Activated naive CD4-positive, alpha-beta T cell treated with anti-CD3 and anti-CD28 coated beads, Interleukin-2, amount 50 U/mL, for 72 hours (primary cell): ENCODE measurements around the gene NFATC4. TPM values are rescaled to one million over a fixed set of nuclear protein-coding genes. Genes with fewer than 3 reads are reported as not detected.
A peak's percentile ranks its signal among the peaks of the same experiment; 100 is the strongest.
"Not testable (repeated sequence)": the region's sequence is repeated elsewhere in the genome, so short reads cannot be mapped to it uniquely, and the experiment has no call there.

Experiments
- ATAC-seq, 2 donors: fragments of 150-1000 bp; cut with Tn5 transposase; 2 replicates each; pipeline ENCODE4 v1.10.0; 2021; ENCODE audit warnings: mild to moderate bottlenecking in 2 of 2, moderate library complexity in 2 of 2
- DNase-seq, 2 donors: peaks; one replicate each; pipeline ENCODE4 v3.0.0; 2021 to 2022; ENCODE audit warnings: low spot score in 2 of 2
- H3K27ac Mint-ChIP-seq, 2 donors: one replicate each; pipeline ENCODE4 v1.8.0; 2022; ENCODE audit warnings: mild to moderate bottlenecking in 2 of 2, mixed read lengths in 2 of 2
- H3K36me3 Mint-ChIP-seq, 2 donors: one replicate each; pipeline ENCODE4 v1.8.0; 2022; ENCODE audit warnings: mixed read lengths in 2 of 2
- H3K9me3 Mint-ChIP-seq, 2 donors: one replicate each; pipeline ENCODE4 v1.8.0; 2022; ENCODE audit warnings: mixed read lengths in 2 of 2
- total RNA-seq, 2 donors: library from RNA; stranded (reverse); gene quantifications; one replicate each; pipeline ENCODE4 v1.2.3, GENCODE V29; 2022

NFATC4 gene
- total RNA-seq: 1 to 10 TPM in 1 of 2 donors, under 1 TPM in 1; 0.27 to 1.7 TPM

DNA sequence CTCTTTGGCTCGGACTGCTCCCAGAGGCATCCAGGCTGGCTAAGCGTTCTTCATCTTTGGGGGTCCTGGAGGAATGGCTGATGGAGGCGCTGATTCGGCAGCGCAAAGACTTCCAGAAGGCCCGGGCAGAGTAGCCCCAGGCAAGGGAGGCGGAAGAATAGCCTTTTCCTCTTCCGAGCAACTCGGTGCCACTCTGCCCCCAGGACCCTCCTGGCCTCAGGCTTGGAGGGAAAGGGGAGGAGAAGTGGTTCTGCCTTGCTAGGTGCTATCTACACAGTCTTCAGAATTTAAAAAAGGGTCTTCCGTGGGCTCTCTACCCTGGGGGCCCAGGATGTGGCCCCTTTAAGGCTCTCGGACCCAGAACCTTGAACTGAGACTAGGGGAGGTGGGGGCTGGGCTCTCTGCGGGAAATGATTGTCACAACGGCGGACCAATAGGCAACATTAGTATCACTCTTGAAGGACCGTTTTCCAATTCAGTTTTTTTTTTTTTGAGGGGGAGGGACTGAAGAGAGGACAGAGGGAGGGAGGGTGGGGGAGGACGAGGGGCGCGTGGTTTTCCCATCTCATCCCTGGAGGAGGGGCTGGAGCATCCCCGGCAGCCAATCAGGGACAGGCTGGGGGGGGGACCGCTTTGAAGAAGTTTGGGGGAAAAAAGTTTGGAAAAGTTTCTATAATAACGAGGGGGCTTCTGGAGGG is at the start of gene NFATC4:
Gene NFATC4, plus strand, starts transcription at position 671 of the 698 bp plus-strand sequence. CDS start 157 bp downstream, outside the sequence.
- peak within 1 kb of the TSS in 1 of 2 donors; percentile 74 for H3K27ac Mint-ChIP-seq
- ATAC-seq (no peak), DNase-seq (peak in 1 of 2 donors; percentile 15)
- no peaks in the 10 kb centered on the region for H3K9me3 Mint-ChIP-seq
- H3K36me3 Mint-ChIP-seq: no peaks in the 10 kb centered on the region

DNA sequence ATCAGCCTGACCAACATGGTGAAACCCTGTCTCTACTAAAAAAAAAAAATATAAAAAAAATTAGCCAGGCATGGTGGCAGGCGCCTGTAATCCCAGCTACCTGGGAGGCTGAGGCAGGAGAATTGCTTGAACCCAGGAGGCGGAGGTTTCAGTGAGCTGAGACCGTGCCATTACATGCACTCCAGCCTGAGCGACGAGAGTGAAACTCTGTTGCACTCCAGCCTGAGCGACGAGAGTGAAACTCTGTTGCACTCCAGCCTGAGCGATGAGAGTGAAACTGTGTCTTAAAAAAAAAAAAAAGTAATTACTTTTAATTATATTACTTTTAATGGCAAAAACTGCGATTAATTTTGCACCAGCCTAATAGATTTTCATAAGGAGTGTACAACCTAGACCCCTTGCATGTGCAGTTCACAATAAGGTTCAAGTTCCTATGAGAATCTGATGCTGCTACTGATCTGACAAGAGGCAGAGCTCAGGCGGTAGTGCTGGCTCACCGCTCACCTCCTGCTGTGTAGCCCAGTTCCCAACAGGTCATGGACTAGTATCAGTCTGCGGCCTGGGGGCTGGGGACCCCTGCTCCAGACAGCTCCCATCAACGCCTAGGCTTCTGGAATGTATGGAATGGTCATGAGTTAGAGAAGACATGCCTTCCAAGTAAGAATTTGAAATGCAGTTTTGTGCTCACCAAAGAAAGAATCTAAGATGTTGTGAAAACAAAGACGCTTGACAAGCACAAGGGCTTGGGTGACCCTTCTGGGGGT is 46.6 kb upstream of the NFATC4 start:
- Mint-ChIP-seq H3K9me3 (no peaks in the 10 kb centered on the region), H3K36me3 (peaks cover 0 to 8% of the 10 kb centered on the region in 2 donors), H3K27ac (no peak overlapping the region)
- DNase-seq (no peak), ATAC-seq (no peak)

DNA sequence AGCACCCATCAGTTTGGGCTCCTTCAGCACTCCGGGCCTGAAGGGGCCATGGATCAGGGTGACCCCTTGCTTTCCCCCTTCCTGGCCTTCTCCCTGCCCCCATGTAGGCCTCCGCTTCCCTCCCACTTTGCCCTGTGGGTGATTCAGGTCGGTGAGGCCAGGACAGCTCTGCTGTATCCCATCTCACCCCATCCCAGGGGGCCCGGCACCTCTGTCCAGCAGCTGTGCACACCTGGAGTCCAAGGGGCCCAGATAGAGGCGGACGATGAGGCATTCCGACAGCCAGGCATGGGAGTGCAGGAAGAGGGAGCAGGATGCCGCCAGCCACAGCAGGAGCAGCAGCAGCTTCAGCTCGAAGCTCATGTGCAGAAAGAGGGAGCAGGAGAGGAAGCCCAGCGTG is 45.3 kb upstream of the NFATC4 start:
- Mint-ChIP-seq H3K36me3 (peaks cover 0 to 4% of the 10 kb centered on the region in 2 donors), H3K9me3 (no peaks in the 10 kb centered on the region), H3K27ac (no peak overlapping the region)
- ATAC-seq: no peak
- DNase-seq: no peak

DNA sequence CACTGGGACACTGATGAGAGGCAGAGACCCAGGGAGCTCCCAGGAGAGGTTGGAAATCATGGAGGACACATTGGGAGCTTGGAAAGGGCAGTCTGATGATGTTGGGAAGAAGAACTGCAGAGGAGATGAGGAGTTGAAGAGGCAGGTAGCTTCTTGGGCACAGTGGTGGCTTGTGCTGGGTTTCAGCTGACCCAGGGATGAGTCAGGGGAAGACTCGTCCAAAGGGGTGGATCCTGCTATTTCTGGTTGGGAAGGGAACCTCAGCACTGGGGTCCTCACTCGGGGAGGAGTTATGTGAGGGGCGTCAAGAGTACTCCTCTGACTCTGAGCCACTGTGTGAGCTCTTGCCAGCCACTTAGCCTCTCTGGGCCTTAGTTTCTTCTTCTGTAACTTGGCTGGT is 44.6 kb upstream of the NFATC4 start:
- no peak for ATAC-seq
- H3K27ac Mint-ChIP-seq: no peak overlapping the region
- no peaks in the 10 kb centered on the region for H3K9me3 Mint-ChIP-seq

DNA sequence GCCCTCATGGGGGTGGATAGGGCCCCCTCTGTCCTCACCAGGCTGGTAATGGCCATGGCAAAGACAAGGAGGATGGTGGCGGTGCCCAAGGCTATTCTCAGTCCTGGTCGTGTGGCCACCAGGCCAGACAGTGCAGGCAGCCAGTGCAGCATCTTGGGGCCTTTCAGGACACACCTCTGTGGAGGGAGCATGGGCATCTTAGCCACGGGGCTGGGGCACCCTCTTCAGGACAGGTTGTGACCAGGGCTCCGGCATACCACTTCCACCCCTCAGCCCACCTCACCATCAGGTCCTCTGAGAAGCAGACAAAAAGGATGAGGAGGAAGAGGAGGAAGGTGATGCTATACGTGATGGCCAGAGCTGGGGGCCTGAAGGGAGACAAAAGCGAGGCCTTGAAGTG is 44.0 kb upstream of the NFATC4 start:
- Mint-ChIP-seq H3K9me3 (no peaks in the 10 kb centered on the region), H3K27ac (no peak overlapping the region), H3K36me3 (no peaks in the 10 kb centered on the region)
- ATAC-seq: no peak
- no peak for DNase-seq

More for the DNA sequence above, 44.6 kb upstream of the NFATC4 start:
- no peaks in the 10 kb centered on the region for H3K36me3 Mint-ChIP-seq
- no peak for DNase-seq

DNA sequence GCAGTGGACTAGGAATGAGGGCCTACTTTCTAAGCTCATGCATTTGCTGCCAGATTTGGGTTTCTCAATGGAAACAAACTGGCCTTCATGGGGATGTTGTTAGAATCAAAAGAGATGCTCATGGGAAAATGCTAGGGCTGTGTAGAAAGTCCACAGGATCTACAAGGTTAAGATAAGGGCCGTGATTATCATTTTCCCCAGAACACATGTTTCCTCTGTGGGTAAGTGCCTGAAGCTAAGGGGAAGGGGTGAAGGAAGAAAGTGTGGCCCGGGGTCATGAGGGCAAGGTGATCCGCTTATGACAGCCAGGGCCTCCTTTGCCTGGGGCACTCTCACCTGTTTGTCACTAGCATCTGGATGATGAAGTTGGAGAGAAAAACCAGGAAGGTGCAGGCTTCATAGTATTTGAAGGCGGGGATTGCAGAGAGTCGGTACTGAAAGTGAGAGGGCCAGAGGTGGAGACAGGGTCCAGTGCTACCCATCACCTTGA is 42.9 kb upstream of the NFATC4 start:
- Mint-ChIP-seq H3K9me3 (no peaks in the 10 kb centered on the region), H3K36me3 (no peaks in the 10 kb centered on the region), H3K27ac (peak overlapping the region in 1 of 2 donors; percentile 53)
- ATAC-seq: no peak
- no peak for DNase-seq

DNA sequence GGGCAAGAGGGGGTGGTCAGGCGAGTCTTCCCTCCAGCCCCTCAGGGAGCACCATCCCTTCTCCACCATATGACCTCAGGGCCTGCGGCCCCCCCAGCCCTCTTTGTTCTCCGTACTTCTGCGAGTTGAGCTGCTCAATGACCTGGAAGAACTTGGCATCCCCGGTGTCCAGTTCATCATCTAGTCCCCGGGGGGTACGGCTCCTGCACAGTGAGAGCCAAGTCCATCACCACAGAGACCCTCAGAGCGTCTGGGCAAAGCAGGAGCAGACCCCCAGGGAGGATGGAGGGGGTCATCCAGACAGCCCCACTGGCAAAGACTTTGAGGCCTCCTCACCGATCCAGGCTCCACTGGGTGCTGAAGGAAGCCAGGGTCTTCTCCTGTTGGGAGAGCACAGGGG is 42.0 kb upstream of the NFATC4 start:
- ATAC-seq: no peak
- H3K9me3 Mint-ChIP-seq: no peaks in the 10 kb centered on the region
- H3K27ac Mint-ChIP-seq: no peak overlapping the region
- H3K36me3 Mint-ChIP-seq: no peaks in the 10 kb centered on the region
- DNase-seq: no peak

DNA sequence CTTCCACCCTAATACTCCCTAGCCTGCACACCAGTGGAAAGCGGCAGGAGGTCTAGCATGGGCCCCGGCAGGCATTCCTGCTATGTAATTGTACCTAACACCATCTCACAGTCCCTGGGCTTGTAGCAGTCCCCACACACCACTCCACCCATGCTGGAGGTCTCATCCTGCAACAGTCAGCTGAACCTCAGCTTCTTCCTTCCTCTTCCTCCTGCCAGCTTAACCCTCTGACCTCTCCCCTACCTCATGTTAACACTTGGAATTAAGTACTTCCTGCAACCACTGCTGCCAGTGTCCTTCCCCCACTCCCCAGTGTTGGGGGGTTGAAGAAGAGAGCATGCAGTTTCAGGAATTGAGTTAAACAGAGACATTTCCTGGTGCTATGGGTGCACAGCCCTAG is 40.7 kb upstream of the NFATC4 start:
- DNase-seq: no peak
- Mint-ChIP-seq H3K27ac (peak overlapping the region in 1 of 2 donors; percentile 25), H3K36me3 (peaks cover 0 to 2% of the 10 kb centered on the region in 2 donors), H3K9me3 (no peaks in the 10 kb centered on the region)
- ATAC-seq: no peak

DNA sequence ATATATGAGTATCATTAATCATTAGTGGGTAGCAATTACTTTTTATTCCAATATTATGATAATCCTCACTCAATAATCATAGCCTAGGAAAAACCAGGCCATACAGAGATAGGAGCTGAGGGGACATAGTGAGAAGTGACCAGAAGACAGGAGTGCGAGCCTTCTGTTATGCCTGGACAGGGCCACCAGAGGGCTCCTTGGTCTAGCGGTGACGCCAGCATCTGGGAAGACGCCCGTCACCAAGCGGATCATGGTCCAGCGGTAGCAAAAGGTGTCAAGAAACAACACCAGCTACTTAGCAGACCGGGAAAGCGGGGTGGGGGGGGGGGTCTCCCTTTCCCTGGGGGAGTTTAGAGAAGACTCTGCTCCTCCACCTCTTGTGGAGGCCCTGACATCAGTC is 40.1 kb upstream of the NFATC4 start:
- H3K9me3 Mint-ChIP-seq, H3K27ac Mint-ChIP-seq, DNase-seq, ATAC-seq, H3K36me3 Mint-ChIP-seq: not testable (repeated sequence)

DNA sequence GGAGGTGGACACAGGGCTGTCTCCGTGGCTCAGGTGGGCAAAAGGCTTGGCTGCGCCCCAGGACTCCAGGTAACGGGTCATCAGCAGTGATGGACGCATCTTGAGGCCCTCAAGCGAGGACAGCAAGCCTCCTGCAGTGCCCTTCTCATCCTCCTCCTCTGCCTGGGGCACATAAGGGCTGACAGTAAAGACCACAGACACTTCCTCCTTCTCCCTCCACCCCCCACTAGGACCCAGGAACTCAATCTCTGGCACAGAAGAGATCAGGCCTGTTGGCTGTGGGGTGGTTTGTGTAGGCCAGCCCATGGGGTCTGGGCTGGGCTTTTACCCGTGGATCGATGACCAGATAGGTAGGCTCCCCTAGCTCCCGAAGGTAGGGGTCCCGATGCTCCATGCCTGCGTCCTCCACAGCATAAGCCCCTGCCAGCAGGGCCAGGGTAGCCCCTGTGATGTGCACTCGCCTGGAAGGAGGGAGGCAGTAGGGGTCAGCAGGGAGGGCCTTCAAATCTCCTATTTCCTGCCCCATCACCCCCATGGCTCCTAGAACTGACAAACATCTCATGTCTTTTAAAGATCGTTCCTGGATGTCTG is 38.8 kb upstream of the NFATC4 start:
- Mint-ChIP-seq H3K9me3 (no peaks in the 10 kb centered on the region), H3K36me3 (peaks cover 0 to 5% of the 10 kb centered on the region in 2 donors), H3K27ac (no peak overlapping the region)
- ATAC-seq (no peak), DNase-seq (no peak)

DNA sequence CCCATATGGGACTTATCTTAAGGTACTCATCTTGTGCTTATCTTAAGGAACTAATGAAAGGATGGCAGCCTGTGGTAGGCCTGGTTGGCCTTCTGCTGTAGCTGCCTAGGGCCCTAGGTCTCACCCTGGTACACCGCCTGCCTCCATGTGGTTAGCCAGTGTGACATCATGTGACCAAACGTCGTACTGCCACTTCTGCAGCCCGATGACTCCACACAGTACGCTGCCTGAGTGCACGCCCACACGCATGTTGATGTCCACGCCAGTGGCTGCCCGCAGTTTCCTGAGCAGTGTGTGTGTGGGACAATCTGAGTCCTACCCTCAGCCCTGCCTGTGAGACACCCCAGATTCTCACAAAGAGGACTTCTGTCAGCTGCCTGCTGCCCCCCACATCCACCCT is 38.2 kb upstream of the NFATC4 start:
- ATAC-seq (peak in 1 of 2 donors; percentile 52), DNase-seq (no peak)
- H3K36me3 Mint-ChIP-seq: peaks cover 0 to 5% of the 10 kb centered on the region in 2 donors
- no peak overlapping the region for H3K27ac Mint-ChIP-seq
- H3K9me3 Mint-ChIP-seq: no peaks in the 10 kb centered on the region

DNA sequence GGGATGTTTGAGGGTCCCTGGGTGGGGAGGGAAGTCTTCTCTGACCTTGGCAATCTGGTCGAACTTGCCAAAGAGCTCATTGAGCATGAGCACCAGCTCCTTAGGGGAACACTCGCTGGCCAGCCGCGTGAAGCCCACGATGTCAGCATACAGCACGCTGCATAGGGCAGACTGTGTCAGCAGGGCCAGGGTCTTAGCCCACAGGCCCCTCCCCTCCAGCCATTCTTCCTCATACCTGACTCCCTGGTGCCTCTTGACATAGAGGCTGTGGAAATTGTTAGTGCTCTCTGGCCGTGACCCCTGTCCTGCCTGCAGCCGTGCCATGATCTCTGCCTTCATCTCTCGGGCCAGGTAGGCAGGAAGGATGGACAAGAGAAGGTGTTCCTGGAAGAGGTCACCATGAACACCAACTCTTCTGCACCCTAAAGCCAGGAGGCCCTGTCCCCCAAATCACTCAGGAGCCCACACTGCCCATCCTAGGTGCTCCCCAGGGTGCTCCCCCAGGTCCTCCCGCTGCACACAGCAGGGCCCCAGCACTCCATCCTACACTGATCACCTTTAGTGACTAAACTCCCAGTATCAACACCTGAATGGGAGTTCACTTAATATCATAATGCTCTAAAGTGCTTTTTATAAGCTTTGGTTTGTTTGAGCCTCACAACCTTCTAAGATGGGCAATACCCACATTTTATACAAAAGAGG is 36.9 kb upstream of the NFATC4 start:
- ATAC-seq: no peak
- H3K36me3 Mint-ChIP-seq: peaks cover 5% of the 10 kb centered on the region in 2 donors
- no peak for DNase-seq
- H3K9me3 Mint-ChIP-seq: no peaks in the 10 kb centered on the region
- H3K27ac Mint-ChIP-seq: no peak overlapping the region

DNA sequence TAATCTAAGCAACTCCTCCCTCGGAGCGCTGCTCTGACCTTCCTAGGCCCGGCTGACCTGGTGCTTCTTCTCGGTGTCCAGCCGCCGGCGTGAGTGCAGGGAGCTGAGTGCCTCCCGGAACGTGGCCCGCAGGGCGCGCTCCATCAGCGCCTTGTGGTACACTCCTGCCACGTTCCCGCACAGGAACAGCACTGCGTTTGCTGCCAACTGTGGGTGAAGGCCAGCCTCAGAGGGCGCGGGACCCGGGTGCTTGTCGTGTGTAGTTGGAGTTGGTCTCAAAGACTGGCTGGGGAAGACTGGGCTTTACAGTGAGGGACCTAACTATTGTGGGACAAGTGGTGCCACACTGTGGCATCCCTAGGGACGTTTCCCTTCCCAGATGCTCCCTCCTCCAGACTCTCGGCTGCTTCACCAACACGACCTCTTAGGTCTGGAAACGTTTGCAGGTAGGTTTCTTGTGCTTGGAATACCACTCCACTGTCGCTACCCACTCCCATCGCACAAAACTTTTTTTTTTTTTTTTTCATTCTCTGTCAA is 36.2 kb upstream of the NFATC4 start:
- DNase-seq: no peak
- peak in 1 of 2 donors; percentile 8 for ATAC-seq
- peaks cover 5% of the 10 kb centered on the region in 2 donors for H3K36me3 Mint-ChIP-seq
- H3K27ac Mint-ChIP-seq: peak overlapping the region in 1 of 2 donors; percentile 41
- H3K9me3 Mint-ChIP-seq: no peaks in the 10 kb centered on the region

DNA sequence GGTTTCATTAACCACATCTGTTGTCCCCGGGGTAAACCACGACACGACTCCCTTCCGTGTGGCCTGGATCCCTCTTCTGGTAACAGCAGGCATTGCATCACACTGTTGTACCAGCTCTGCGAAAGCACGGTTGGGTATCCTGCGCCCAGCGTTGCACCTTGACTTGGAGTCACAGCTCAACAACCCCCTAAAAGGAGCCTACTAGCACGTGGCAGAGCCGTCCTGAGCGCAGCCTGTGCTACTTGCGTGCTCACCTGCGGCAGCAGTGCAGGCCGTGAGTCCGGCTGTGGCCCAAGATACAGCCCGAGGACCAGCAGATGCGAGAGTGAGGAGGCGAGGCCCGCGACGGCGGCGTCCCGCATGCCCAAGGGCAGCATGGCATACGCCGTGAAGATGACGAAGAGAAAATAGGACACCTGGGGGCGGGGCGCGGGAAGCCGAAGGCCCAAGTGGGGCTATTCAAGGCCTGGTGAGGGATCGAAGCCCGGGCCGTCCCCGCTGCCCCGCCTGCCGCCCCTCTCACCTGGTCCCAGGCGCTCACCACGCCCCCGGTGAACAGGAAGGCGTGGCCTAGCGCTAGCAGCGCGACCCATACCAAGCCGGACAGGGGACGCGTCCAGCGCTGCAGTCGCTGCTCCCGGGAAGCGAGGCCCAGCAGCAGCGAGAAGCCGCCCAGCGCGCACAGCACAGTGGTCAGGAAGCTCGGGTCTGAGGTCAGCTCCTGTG is 35.6 kb upstream of the NFATC4 start:
- ATAC-seq: peak; percentile 78 to 86
- Mint-ChIP-seq H3K27ac (peak overlapping the region in 1 of 2 donors; percentile 41), H3K9me3 (no peaks in the 10 kb centered on the region), H3K36me3 (peaks cover 5% of the 10 kb centered on the region in 2 donors)
- DNase-seq: peak; percentile 72 to 81

DNA sequence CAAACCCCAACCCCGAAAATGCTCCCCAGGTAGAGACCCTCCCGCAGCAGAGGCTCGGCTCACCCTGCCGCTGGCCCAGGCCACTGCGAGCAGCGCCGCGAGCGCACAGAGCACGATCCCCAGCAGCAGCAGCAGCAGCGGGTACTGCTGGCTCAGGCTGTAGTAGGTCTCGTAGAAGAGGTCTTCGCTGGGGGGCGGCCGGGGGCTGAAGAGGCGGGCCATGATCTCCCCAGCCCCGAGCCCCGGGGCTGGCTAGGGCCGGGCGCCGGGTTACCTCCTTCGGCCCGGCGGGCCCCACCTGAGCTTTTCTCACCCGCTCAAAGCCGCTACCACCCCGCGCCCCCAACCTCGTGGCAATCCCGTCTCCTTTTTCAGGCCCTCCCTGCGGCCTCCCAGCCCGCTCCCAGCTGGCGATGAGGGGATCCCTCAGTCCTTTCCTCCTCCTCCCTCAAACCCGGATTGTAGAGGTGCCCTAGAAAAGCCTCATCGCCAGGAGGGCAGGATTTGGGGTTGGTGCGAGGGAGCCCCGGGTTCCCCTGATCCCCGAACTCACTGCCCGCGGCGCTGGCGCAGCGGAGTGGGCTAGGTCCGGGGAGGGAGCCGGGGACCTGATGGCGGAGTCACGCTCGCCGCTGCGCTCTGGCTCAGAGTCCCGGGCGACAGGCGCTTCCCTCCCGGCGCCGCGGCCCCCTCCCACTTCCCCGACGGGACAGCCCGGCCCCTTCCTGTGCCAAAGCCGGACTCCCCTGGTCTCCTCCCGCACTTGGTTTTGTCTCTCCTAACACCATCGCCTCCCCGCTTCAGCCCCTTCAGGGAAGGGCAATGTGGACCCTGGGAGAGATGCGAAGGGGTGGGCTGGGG is 33.3 kb upstream of the NFATC4 start, which contains the start of gene ADCY4:
Gene ADCY4, minus strand, starts transcription at position 641 of the 861 bp plus-strand sequence. Its CDS starts 419 bp downstream, at position 222.
- Mint-ChIP-seq H3K9me3 (no peaks in the 10 kb centered on the region), H3K27ac (no peak within 1 kb of the TSS), H3K36me3 (peaks cover 5% of the 10 kb centered on the region in 2 donors)
- peak in 1 of 2 donors; percentile 25 for ATAC-seq
- no peak for DNase-seq
